Uterus (tissue), 2 donors: ENCODE measurements around the gene SIPA1L3.

Experiments
- CTCF ChIP-seq, 4 experiments: fragments of 200-600 bp in 2 of 4; fragments of 450-650 bp in 2 of 4; sonication (generic) in 2 of 4; IDR thresholded peaks; one replicate each; pipeline ENCODE4 v1.5.1; 2016 to 2019; ENCODE audit warnings: antibody characterized with exemption in 4 of 4, mild to moderate bottlenecking in 2 of 4, moderate library complexity in 1 of 4
- POLR2A ChIP-seq, 2 donors: fragments of 450-650 bp; IDR thresholded peaks; one replicate each; pipeline ENCODE4 v1.6.1; 2016; ENCODE audit warnings: antibody characterized with exemption in 2 of 2, mild to moderate bottlenecking in 1 of 2, moderate library complexity in 1 of 2

DNA sequence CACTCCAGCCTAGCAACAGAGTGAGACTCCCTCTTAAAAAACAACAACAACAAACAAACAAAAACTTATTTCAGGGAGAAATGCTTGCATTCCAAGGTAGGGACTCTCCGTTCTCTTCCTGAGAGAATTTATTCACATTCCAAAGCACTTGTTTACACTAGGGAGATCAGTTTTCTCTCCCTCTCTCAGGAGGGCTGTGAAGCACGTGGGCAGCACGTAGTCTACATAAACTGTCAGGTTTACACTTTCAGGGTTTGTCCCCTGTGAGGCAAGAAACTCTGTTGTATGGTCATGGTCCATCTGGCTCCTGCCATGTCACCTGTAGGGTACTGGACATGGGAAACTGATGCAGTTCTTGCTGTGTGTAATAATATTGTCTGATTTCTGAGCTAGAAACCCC lies 32.2 kb upstream of the SIPA1L3 start:
- TF ChIP-seq CTCF (IDR thresholded peaks at IDR 0.05) (no peak), POLR2A (IDR thresholded peaks at IDR 0.05) (no peak)
